Activated CD8-positive, alpha-beta memory T cell treated with anti-CD3 and anti-CD28 coated beads, Interleukin-2, amount 50 U/mL, for 1 hour (primary cell): ENCODE results near the gene XPR1.
"Not testable (repeated sequence)": the region's sequence is repeated elsewhere in the genome, so short reads cannot be mapped to it uniquely, and the experiment has no call there.

Experiments used
- DNase-seq: peaks from one replicate; pipeline ENCODE4 v3.0.0-alpha.2; 2020; ENCODE audit errors: extremely low read depth

Gene XPR1

DNA sequence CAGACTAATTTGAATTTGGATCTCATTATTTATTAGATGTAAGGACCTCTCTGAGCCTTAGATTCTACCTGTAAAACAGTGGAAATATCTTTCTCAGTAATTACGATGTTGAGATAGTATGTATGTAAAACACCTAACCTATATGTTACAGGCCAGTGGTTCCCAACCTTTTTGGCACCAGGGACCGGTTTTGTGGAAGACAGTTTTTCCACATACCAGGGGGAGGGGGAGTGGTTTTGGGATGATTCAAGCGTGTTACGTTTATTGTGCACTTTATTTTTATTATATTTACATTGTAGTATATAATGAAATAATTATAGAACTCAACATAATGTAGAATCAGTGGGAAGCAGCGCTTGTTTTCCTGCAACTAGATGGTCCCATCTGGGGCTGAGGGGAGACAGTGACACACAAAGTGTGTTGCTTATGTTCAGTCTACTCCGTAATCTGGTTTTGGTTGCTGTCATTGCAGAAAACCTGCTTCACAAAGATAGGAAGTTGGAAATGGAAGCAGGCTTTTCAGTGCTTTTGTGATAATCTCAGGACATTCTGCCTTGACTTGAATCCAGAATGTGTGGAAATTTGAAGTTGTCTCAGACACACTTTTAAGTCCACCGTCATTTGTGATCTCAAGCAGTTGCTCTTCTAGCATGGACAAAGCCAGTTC is 12.8 kb downstream of the XPR1 start:
- DNase-seq = no peak

DNA sequence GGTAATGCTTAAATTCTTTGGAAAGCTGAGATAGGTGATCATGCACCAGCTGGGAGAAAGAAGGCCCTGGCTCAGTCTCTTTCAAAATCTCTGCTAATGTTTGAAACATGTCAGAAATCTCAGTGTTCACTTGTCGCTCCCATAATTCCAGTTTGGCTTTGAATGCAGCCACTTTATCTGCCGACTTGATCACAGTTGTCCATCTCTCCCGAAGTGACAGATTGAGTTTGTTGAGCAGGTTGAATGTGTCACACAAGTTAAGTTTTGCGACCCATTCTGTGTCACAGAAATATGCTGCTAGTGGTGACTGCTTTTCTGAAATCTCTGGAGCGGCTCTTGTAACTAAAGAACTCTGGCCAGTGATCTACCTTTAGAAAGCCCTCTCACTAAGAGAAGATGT is 13.4 kb downstream of the XPR1 start:
- DNase-seq = not testable (repeated sequence)

DNA sequence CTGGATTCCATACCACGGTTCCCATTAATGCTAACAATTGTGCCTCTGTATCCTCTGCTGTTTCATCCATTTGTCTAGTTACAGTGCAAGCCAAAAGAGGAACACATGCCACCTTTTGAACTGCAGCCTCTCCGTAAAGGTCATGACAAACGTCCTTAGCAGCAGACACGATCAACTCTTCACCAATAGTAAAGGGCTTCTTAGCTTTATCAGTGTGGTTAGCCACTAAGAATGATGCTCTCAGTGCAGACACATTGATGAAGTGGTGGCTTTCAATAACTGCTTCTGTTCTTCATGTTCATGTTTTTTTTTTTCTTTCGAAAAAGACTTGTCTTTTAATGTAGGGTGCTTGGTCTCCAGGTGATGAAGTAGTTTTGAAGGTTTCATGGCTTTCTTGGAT is 14.3 kb downstream of the XPR1 start:
- DNase-seq = no peak

DNA sequence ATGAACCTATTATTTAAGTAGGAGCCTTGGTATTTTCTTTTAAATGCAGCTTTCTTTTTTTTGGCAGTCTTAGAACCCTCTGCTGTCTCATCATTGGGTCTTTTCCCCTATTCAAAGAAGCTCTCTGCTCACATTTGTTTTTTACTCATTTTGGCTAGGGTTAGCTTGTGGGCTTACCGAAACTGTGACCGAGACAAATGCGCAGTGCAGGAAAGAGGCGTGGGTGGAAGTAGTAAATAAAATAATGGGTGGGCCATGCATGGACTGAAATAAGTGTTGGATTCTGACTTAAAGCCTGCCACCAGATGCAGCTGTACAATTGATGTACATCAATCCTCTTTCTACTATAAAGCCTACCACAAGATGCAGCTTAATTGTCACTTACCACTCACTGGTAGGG is 14.7 kb downstream of the XPR1 start:
- no peak for DNase-seq

DNA sequence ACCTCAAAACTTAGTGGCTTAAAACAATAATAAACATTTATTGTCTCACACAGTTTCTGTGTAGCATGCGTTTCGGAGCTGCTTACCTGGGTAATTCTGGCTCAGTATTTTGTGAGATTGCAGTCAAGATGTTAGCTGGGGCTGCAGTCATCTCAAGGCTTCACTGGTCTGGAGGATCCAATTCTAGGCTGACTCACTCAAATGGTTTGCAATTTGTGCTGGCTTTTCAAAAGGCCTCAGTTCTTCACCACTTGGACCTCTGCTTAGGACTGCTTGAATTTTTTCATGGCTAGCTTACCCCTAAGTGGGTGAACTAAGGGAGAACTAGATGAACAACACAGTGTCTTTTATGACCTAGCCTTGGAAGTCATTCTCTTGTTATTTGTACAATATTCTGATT is 21.0 kb downstream of the XPR1 start:
- no peak for DNase-seq

DNA sequence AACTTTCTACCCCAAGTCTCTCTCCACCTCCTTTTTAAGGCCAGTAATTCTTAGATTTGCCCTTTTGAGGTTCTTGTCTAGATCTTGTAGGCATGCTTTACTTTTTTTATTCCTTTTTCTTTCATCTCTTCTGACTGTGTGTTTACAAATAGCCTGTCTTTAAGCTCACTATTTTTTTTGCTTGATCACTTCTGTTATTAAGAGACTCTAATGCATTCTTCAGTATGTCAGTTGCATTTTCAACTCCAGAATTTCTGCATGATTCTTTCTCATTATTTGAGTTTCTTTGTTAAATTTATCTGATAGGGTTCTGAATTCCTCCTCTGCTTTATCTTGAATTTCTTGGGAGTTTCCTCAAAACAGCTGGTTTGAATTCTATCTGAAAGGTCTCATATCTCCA is 30.9 kb downstream of the XPR1 start:
- no peak for DNase-seq

DNA sequence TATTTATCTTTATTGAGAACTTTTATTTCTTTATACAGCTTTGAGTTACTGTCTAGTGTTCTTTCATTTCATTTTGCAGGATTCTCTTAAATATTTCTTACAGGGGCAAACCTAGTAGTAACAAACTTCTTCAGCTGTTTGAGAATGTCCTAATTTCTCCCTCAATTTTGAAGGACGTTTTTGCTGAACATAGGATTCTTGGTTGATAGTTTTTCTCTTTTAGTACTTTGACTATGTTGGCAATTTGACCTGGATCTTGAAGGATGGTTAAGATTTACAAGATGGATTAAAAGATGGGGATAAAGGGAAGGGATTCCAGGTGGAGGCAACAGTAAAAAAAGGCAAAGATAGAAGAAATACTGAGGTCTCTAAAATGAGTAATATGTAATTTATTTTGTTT is 38.9 kb downstream of the XPR1 start:
- DNase-seq = no peak

DNA sequence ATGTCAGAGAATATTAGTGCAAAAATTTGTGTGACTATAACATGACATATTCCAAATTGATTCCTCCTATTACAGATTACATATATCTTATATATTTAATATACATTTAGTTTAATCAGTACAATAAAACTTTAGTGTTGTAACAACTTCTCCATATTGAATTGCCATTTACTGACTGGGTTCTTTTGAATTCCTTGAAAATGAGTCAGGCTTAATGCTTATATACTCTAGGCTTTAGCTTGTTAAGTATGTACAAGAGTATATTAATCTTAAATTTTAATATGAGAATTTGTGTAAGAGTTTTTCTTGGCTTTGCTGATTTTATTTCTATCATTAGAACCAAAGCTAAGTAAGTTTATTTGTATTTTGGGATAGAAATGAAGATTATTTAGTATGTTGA is 40.3 kb downstream of the XPR1 start:
- DNase-seq = no peak

DNA sequence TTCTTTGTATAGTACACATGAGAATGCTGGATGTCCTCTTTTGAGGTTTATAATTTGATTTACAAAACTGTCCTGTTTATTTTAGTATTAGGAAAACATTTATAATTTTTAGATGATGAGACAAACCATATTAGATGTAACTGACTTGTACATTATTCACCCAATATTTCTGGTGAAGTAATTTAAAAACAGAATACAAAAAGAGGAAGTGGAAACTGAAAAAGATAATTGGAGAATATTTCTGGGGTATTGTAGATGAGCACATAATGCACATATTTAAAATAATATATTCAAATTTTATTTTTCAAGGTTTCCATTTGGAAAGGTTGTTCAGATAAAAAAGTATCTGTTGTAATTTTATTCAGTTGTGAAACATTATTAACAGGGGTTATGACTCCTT is 40.7 kb downstream of the XPR1 start:
- DNase-seq = no peak

DNA sequence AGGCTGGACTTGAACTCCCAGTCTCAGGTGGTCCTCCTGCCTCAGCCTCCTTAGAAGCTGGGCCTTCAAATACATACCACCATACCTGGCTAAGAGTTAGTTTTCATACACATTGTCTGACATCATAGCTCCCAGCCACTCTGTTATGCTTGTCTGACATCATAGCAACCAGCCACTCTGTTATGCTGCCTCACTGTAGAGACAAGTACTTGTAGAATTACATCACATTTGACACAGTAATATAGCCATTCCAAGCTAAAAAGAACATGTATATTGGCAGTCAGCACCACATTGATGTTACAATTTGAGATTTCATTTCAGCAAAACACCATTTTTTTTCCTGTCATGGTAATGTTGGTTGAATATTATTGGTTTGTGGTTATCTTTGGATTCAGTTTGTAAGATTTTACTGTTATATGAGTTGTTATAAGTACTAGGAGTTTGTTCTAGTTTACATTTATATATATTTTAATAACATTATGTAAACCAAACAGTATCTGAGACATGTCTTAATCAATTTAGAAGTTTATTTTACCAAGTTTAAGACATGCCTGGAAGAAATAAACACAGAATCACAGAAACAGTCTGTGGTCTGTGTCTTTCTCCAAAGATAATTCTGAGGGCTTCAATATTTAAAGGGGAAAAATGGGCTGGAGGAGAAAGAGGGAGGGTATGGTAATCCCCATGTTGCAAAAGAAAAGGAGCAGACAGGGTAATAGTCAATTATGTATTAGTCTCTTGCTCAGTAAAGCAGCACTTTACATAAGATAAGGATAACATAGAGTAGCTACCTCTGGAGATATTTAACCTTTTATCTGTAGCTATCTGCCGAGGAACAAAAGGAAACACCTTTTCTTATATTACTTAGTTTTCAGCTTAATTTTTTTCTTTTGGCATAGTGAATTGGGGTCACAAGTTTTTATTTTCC is 43.0 kb downstream of the XPR1 start:
- DNase-seq = no peak

DNA sequence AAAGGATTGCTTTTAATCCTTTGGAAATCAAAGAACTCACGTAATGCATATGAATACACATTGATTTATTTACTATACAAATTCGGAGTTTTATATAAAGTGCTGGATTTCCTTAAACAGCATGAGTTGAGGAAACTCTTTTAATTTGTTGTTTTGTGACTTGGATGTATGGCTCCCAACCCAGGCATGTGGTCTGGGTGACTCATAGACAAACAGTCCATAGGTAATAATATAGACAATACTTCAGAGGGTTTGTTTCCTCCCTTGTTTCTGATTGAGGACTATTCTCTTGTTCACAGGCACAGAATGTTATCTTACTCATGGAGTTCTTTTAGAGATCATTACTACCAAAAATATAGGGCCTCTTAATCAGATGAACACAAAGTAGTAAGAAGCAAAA is 43.8 kb downstream of the XPR1 start:
- DNase-seq = no peak

DNA sequence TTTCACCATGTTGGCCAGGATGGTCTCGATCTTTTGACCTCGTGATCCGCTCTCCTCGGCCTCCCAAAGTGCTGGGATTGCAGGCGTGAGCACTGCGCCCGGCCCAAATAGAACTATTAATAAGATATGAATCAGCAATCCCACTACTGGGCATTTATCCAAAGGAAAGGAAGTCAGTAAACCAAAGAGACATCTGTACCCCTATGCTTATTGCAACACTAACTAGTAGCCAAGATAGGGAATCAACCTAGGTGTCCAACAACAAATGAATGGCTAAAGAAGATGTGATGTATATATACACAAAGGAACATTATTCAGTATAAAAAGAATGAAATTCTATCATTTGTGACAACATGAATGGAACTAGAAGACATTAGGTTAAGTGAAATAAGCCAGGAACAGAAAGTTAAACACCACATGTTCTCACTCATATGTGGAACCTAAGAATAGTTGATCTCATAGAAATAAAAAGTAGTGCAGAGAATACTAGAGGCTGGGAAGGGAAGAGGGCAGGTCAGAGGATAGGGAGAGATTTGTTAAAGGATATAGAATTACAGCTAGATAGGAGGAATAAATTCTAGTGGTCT is 48.8 kb downstream of the XPR1 start:
- no peak for DNase-seq

DNA sequence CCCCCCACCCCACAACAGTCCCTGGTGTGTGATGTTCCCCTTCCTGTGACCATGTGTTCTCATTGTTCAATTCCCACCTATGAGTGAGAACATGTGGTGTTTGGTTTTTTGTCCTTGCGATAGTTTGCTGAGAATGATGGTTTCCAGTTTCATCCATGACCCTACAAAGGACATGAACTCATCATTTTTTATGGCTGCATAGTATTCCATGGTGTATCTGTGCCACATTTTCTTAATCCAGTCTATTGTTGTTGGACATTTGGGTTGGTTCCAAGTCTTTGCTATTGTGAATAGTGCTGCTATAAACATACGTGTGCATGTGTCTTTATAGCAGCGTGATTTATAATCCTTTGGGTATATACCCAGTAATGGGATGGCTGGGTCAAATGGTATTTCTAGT is 51.3 kb downstream of the XPR1 start:
- DNase-seq = not testable (repeated sequence)

DNA sequence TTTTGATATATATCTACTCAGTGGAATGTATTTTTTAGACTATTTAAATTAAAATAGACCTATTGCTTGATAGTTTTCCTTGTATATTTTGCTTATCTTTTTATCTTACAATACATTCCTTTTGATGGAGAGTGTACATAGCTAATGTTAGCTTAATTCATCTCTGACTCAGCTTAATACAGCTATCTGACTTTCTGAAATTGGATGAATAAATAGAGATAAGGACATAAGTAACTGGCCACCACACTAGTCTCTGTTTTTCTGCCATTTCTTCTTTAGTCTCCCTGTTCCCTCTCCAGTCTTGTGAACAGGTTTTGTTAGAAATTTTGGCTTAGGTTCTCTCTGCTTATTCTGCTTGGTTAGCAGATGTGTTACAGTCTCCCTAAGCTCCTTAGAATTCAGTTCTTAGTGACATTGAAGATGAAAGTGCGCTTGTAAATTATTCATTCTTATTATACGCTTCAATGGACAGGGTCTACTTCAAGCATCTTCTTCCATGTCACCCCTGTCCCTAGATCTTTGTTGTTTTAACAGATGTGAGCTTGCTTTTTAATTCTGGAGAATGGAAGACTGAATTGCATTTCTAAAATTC is 59.6 kb downstream of the XPR1 start:
- no peak for DNase-seq

DNA sequence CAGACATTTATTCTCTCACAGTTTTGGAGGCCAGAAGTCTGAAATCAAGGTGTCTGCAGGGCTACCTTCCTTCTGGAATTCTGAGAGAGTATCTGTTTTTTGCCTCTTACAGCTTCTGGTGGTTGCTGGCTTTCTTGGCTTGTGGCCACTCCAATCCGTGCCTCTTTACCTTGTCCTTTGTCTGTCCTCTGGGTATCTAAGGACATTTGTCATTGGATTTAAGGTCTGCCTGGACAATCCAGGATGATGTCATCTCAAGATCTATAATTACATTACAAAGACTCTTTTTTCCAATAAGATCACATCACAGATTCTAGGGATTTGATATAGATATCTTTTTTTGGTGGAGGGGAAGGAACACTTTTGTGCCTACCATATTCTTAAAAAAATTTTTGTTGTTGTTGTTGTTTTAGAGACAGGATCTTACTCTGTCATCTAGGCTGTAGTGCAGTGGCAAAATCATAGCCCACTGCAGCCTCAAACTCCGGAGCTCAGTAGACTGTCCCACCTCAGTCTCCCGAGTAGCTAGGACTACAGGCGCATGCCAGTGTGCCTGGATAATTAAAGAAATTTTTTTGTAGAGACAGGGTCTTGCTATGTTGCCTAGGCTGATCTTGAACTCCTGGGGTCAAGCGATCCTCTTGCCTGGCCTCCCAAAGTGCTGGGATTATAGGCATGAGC is 61.9 kb downstream of the XPR1 start:
- no peak for DNase-seq

DNA sequence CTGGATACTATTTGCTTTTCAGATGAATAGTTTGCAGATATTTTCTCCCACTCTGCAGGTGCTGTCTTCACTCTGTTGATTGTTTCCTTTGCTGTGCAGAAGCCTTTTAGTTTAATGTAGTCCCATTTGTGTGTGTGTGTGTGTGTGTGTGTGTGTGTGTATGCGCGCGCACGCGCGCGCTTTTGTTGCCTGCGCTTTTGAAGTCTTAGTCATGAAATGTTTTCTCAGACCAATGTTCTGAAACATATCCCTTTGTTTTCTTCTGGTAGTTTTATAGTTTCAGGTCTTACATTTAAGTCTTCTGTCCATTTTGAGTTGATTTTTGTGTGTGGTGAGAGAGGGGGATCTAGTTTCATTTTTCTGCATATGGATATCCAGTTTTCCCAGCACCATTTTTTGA is 63.5 kb downstream of the XPR1 start:
- DNase-seq = no peak

DNA sequence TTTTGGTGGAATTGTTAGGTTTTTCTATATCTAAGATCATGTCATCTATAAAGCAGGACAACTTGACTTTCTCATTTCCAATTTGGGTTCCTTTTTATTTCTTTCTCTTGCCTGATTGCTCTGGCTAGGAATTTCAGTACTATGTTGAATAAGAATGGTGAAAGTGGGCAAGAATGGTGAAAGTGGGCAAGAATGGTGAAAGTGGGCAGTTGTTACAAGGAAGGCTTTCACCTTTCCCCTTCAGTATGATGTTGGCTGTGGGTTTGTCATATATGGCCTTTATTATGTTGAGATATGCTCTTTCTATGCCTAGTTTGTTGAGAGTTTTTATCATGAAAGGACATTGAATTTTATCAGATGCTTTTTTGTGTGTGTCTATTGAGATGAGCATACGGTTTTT is 64.5 kb downstream of the XPR1 start:
- DNase-seq = no peak

DNA sequence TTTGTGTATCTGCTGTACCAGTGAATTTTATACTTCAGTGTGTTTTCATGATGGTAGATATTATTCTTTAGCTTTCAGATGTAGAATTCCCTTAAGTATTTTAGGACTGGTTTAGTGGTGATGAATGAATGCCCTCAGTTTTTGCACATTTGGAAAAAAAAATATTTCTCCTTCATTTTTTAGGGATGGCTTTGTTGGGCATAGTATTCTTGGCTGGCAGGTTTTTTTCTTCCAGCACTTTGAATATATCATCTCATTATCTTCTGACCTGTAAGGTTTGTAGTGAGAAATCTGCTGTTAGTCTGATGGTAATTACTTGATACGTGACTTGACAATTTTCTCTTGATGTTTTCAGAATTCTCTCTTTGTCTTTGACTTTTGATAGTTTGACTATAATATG is 66.8 kb downstream of the XPR1 start:
- no peak for DNase-seq

DNA sequence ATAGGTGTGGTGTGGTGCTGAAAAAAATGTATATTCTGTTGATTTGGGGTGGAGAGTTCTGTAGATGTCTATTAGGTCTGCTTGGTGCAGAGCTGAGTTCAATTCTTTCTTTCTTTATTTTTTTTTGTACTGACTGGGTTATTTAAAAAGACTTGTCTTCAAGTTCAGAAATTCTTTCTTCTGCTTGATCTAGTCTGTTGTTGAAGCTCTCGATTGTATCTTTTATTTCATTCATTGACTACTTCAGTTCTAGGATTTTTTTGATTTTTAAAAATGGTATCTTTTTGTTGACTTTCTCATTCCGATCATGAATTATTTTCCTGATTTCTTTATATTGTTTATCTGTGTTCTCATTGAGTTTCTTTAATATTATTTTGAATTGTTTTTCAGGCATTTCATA is 70.6 kb downstream of the XPR1 start:
- DNase-seq = not testable (repeated sequence)

DNA sequence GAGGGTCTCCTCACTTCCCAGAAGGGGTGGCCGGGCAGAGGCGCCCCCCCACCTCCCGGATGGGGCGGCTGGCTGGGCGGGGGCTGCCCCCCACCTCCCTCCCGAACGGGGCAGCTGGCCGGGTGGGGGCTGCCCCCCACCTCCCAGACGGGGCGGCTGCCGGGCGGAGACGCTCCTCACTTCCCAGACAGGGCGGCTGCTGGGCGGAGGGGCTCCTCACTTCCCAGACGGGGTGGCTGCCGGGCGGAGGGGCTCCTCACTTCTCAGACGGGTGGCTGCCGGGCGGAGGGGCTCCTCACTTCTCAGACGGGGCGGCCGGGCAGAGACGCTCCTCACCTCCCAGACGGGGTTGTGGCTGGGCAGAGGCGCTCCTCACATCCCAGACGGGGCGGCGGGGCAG is 78.9 kb downstream of the XPR1 start:
- DNase-seq = not testable (repeated sequence)

DNA sequence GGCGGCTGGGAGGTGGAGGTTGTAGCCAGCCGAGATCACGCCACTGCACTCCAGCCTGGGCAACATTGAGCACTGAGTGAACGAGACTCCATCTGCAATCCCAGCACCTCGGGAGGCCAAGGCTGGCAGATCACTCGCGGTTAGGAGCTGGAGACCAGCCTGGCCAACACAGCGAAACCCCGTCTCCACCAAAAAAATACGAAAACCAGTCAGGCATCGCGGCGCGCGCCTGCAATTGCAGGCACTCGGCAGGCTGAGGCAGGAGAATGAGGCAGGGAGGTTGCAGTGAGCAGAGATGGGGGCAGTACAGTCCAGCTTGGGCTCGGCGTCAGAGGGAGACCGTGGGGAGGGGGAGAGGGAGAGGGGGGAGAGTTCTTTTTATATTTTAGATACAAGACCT is 79.4 kb downstream of the XPR1 start:
- not testable (repeated sequence) for DNase-seq

DNA sequence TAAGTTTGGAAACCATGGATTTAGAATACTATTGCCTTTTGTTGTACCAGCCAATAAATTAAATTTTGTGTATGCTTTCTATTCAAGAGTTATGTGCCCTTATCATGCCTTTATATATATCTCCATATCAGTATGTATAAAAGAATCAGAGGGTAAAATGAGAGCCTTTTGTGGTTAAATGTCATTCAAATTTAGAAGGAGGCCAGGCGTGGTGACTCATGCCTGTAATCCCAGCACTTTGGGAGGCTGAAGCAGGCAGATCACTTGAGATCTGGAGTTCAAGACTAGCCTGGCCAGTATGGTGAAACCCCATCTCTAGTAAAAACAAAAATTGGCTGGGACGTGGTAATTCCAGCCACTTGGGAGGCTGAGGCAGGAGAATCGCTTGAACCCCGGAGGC is 88.9 kb downstream of the XPR1 start:
- DNase-seq = no peak
